SK-N-MC (cell line): ENCODE measurements around the gene RAG1.
"Not testable (repeated sequence)": the region's sequence is repeated elsewhere in the genome, so short reads cannot be mapped to it uniquely, and the experiment has no call there.

ENCODE experiments used
- DNase-seq: peaks from one replicate; pipeline ENCODE4 v3.0.0-alpha.2; 2011; ENCODE audit warnings: low read depth, low spot score
- H3K27ac ChIP-seq: fragments of 200-600 bp; sonication (generic); 2 replicates; pipeline ENCODE4 v1.5.1; 2016; ENCODE audit warnings: mixed run types
- H3K36me3 ChIP-seq: fragments of 200-600 bp; sonication (generic); 2 replicates; pipeline ENCODE4 v1.6.1; 2017; ENCODE audit warnings: antibody characterized with exemption, low read length, mixed read lengths; ENCODE audit not compliant: insufficient read depth
- H3K4me3 ChIP-seq: fragments of 200-600 bp; sonication (generic); 2 replicates; pipeline ENCODE4 v1.5.1; 2016
- H3K9ac ChIP-seq: fragments of 200-600 bp; sonication (generic); 2 replicates; pipeline ENCODE4 v1.8.0; 2017; ENCODE audit warnings: mixed run types, mixed read lengths; ENCODE audit not compliant: insufficient read length
- H3K9me3 ChIP-seq: fragments of 200-600 bp; sonication (generic); 2 replicates; pipeline ENCODE4 v1.6.1; 2017; ENCODE audit warnings: low read depth, mild to moderate bottlenecking, antibody characterized with exemption, low read length, moderate library complexity, mixed read lengths
- EZH2 ChIP-seq: fragments of 200-600 bp; sonication (generic); IDR thresholded peaks from one replicate; pipeline ENCODE4 v1.6.1; 2017; ENCODE audit warnings: antibody characterized with exemption
- FOXP2 ChIP-seq: optimal IDR thresholded peaks from 2 replicates; pipeline ENCODE3; 2011; ENCODE audit warnings: mild to moderate bottlenecking, moderate library complexity; ENCODE audit not compliant: insufficient read depth; ENCODE audit errors: extremely low read length, control extremely low read depth
- POLR2AphosphoS5 ChIP-seq: IDR thresholded peaks from 2 replicates; pipeline ENCODE4 v1.6.1; 2012; ENCODE audit warnings: mild to moderate bottlenecking, low read depth, low read length, borderline replicate concordance

RAG1 gene

DNA sequence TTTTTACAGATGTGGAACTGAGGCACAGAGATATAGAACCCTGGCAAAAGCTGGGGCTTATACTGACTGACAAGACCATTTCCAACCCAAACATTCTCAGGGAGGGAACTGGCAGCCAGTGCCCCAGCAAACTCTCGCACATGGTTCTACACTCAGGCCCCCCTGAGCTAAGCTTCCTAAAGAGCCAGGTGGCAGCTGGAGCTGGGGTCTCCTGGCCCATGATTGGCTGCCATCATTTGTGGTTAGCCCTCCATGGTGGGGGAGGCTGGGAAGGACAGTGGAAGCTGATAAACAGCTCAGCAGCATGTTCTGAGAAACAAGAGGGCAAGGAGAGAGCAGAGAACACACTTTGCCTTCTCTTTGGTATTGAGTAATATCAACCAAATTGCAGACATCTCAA lies at the start of gene RAG1:
RAG1 (plus strand) TSS at position 314 of the 400 bp plus-strand sequence. CDS start 5,298 bp downstream, outside the sequence.
- Histone ChIP-seq H3K36me3 (no peaks in the 10 kb centered on the region), H3K4me3 (no peak within 1 kb of the TSS), H3K9me3 (no peaks in the 10 kb centered on the region), H3K27ac (no peak within 1 kb of the TSS), H3K9ac (no peak within 1 kb of the TSS)
- TF ChIP-seq FOXP2: no peak
- no peak for TF ChIP-seq EZH2
- TF ChIP-seq POLR2AphosphoS5: no peak
- no peak for DNase-seq

DNA sequence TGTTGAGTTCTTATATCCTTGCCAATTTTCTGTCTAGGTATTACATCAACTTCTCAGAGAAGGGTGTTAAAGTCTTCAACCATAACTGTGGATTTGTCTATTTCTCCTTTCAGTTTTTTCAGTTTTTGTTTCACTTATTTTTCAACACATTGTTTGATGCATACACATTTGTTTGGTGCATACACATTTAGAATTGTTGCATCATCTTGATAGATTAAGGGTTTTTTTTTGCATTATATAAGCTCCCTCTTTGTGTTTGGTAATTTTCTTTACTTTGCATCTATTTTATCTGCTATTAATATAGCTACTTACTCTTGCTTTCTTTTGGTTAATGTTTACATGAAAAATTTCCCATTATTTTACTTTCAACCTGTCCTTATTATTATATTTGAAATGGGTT lies 37.0 kb upstream of the RAG1 start:
- no peak overlapping the region for H3K9ac ChIP-seq
- H3K9me3 ChIP-seq: no peaks in the 10 kb centered on the region
- TF ChIP-seq FOXP2 (no peak), POLR2AphosphoS5 (no peak), EZH2 (no peak)
- no peak for DNase-seq
- no peaks in the 10 kb centered on the region for H3K36me3 ChIP-seq
- no peak overlapping the region for H3K27ac ChIP-seq
- no peak overlapping the region for H3K4me3 ChIP-seq

DNA sequence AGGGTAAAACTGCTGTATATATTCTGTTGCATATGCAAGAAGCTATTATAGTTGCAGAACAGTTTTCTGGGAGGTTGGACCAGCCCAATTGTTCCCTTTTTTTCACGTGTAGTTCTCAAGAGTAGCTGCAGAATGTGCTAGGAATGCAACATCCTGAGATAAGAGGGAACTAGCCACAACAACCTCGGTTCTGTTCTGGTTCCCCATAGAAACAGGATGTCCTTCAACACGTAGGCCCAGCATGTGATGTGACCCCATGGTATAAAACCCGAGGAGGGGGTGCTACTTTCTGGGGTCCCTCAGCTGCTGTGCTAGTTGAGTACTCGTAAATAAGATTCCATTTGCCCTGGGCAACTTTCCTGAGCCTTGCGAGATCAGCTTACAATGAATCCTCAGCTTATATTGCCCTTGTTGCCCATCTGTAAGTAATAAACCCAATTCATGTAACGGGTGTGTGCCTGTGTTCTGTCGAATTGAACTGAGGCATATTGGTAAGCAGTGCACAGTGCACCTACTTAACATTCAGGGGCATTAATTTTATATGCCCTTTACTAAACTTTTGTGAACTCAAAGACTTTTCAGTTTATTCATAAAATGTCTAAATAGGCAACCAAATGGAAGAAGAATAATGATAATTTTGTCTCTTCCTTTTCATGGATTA lies 34.7 kb upstream of the RAG1 start:
- H3K9me3 ChIP-seq: no peaks in the 10 kb centered on the region
- H3K9ac ChIP-seq: no peak overlapping the region
- TF ChIP-seq FOXP2 (no peak), EZH2 (no peak), POLR2AphosphoS5 (no peak)
- H3K27ac ChIP-seq: peak overlapping the region; percentile 20
- DNase-seq: no peak
- H3K4me3 ChIP-seq: peak overlapping the region; percentile 65
- no peaks in the 10 kb centered on the region for H3K36me3 ChIP-seq

DNA sequence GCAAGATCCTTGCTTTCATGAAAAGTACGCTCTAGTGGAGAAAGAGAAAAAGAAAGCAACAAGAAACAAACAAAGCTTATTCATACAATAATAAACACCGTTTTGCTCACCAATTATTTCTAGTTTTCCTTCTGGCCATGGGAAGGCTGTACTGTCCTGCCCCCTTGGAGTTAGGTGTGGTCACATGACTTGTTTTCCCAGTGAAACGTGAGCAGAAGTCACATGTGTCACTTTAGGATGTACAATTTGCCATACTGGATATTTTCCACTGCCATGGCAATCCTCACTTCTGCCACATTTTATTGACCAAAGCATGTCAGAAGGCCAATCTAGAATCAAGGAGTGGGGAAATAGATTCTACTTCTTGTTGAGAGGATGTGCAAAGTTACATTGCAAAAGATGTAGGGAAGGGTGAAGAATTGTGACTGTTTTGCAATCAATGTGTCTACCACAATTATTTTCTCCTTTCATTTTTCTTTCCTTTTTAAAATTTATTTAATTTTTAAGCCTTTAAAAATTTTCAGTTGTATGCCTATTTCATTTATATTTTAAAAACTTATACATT lies 33.4 kb upstream of the RAG1 start:
- TF ChIP-seq EZH2: no peak
- no peak for TF ChIP-seq POLR2AphosphoS5
- TF ChIP-seq FOXP2: no peak
- Histone ChIP-seq H3K9ac (no peak overlapping the region), H3K9me3 (no peaks in the 10 kb centered on the region), H3K36me3 (no peaks in the 10 kb centered on the region), H3K4me3 (no peak overlapping the region), H3K27ac (no peak overlapping the region)
- DNase-seq: no peak

DNA sequence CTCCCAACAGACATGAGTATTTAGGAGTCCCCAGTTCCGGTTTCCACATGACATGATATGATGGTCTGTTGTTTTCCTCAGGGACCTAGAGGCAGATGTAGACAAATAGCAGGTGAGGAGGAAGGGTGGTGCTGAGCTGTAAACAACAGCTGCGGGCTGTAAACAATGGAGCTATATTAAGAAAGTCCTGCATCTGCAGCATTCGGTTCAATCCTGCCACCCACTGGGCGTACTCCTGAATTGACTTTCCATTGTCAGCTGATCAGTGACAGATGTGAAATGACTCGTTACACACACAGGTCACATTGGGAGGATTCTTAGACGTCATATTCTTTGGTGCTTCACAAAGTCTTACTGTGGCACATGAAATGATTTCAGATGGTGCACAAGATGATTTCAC lies 26.8 kb upstream of the RAG1 start:
- Histone ChIP-seq H3K27ac (no peak overlapping the region), H3K36me3 (no peaks in the 10 kb centered on the region), H3K9ac (no peak overlapping the region), H3K9me3 (no peaks in the 10 kb centered on the region), H3K4me3 (no peak overlapping the region)
- no peak for DNase-seq
- TF ChIP-seq EZH2 (no peak), POLR2AphosphoS5 (no peak), FOXP2 (no peak)

DNA sequence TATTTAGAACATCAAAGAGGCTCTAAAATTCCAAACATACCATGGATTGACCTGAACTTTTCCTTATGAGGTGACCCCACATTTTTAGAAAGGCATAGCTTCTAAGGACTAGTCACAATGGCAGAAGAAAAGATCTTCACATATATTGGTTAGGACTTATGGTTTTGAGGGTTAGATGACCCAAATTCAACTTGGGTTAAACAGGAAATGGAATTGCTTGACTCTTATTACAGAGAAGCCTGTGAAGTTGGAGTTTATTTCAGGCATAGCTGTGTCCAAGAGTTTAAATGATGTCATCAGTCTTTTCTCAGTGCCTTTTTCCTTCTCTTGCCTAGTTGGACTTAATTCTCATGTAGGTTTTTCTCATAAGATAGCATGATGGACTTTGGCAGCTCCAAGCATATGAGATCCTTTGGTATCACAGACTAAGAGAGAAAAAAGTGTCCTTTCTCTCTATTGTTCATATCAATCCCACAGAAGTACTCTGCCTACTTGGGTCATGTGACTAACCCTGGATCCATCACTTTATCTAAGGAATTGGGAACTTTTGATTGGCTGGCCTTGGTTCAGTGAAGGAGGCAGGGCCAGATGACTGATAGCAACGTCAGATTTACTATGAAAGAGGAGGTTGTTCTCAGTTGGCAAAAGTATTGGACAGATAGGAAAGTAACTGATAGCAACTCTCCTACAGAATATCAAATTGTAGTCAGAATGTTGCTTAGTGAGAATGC lies 17.3 kb upstream of the RAG1 start:
- H3K36me3 ChIP-seq: no peaks in the 10 kb centered on the region
- H3K27ac ChIP-seq: no peak overlapping the region
- no peak overlapping the region for H3K4me3 ChIP-seq
- DNase-seq: no peak
- no peak for TF ChIP-seq POLR2AphosphoS5
- TF ChIP-seq EZH2: no peak
- TF ChIP-seq FOXP2: no peak
- H3K9me3 ChIP-seq: no peaks in the 10 kb centered on the region
- H3K9ac ChIP-seq: no peak overlapping the region

DNA sequence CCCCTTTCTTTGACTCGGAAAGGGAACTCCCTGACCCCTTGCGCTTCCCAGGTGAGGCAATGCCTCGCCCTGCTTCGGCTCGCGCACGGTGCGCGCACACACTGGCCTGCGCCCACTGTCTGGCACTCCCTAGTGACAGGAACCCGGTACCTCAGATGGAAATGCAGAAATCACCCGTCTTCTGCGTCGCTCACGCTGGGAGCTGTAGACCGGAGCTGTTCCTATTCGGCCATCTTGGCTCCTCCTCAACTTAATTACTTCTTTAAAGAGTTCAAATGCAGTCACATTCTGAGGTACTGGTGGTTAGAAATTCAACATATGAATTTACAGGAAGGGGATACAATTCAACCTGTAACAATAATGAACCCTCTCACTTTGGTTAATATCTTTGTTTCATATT lies 10.4 kb upstream of the RAG1 start:
- not testable (repeated sequence) for H3K36me3 ChIP-seq, H3K9me3 ChIP-seq, H3K4me3 ChIP-seq, H3K27ac ChIP-seq, DNase-seq, H3K9ac ChIP-seq

- H3K27ac ChIP-seq: no peak overlapping the region
- H3K9ac ChIP-seq: no peak overlapping the region
- H3K9me3 ChIP-seq: no peaks in the 10 kb centered on the region
- no peak for TF ChIP-seq POLR2AphosphoS5
- no peak for TF ChIP-seq EZH2
- no peak for TF ChIP-seq FOXP2
- DNase-seq: no peak
- no peaks in the 10 kb centered on the region for H3K36me3 ChIP-seq
- H3K4me3 ChIP-seq: no peak overlapping the region
Measured at GRCh38 chr11:36557991-36558390, 9.8 kb upstream of the RAG1 start.
